Dermis blood vessel endothelial cell (primary cell): ENCODE measurements around the gene HYDIN. TPM values are rescaled to one million over a fixed set of nuclear protein-coding genes. Genes with fewer than 3 reads are reported as not detected.
"Not testable (repeated sequence)": the region's sequence is repeated elsewhere in the genome, so short reads cannot be mapped to it uniquely, and the experiment has no call there.

Source experiments
- DNase-seq: peaks from one replicate; pipeline ENCODE4 v3.0.0; 2010
- total RNA-seq: library from RNA; depleted of rRNA; stranded (reverse); fragments of >200 nt; gene quantifications from 2 replicates; pipeline ENCODE4 v1.2.3, GENCODE V29; 2014

HYDIN gene
- total RNA-seq, 1 donor from 2014 or later = 0.17 TPM

DNA sequence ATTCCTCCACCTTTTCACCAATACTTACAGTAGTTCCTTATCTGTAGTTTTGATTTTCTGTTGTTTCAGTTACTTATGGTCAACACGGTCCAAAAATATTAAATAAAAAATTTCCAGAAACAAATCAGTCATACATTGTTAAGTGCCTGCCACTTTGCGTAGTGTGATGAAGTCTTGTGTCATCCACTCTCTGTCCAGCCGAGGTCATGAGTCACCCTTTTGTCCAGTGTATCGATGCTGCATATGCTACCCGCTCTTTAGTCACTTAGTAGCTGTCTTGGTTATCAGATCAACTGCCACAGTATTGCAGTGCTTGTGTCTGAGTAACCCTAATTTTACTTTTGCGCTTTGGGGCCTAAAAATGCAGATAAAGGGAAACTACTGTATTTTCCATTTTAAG is 146.9 kb downstream of the HYDIN start:
- not testable (repeated sequence) for DNase-seq

DNA sequence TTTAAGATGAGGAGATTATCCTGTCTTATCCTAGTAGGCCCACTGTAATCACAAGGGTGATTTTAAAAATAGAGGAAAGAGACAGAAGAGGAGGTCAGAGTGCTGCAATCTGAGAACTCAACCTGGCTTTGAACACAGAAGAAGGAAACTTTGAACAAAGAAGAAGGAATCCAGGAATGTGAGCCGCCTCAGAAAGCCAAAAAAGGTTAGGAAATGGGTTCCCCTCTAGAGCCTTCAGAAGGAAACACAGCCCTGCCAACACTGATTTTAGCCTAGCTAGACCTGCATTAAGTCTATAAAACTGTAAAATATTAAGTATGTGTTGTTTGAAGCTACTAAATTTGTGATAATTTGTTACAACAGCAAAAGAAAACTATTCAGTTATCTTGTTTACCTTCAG is 149.7 kb downstream of the HYDIN start:
- not testable (repeated sequence) for DNase-seq

DNA sequence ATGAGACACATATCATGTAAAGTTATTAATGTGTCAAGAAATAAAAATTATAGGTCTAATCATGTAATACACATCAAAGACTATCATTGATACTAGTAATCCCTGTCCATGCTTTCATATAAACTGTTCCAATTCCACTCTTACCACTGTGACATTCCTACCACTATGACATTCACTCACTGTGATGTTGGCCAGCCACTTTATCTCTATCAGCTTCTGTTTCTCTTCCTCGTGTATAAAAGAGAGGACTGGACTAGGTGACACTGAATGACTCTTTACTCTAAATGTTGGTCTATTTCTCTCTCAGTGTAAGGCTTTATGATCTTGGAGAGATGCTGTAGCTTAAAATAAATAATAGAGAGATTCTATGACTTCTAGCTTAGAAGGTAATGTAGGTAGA is 150.3 kb downstream of the HYDIN start:
- DNase-seq = not testable (repeated sequence)

DNA sequence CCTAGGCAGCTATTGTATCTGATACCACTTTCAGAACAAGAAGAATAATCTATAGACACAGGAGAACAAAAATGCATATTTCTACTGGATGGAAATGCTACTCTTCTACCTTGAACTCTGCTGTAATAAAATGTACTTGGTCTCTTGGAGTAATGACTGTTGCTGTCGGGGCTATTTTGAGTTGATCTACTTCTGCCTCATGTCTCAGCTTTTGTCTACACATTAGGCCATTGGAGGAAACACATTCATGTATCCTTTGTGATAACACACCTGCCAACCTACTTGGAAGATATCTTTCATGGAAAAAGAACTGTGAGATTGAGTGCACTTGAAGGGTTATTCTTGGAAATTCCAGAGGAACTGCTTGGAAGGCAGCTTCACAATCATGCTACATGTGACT is 159.9 kb downstream of the HYDIN start:
- not testable (repeated sequence) for DNase-seq

DNA sequence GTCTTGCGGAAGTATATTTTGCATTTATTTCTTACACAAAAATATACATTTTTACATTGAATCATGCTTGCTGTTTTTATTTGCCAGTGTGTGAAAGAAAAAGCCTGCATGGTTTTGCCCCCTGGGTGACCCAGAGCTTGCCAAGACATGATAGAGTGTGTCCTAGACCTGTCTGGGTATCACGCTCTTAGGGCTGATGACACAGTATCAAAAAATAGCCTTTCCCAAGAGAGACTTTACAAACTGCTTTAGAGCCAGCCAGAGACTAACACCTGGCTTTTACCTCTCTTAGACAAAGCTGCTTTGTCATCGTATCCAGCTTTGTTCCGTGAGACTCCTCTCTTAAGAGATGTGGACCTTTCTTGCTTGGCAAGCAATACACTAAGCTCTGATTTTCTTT is 160.7 kb downstream of the HYDIN start:
- DNase-seq = not testable (repeated sequence)

DNA sequence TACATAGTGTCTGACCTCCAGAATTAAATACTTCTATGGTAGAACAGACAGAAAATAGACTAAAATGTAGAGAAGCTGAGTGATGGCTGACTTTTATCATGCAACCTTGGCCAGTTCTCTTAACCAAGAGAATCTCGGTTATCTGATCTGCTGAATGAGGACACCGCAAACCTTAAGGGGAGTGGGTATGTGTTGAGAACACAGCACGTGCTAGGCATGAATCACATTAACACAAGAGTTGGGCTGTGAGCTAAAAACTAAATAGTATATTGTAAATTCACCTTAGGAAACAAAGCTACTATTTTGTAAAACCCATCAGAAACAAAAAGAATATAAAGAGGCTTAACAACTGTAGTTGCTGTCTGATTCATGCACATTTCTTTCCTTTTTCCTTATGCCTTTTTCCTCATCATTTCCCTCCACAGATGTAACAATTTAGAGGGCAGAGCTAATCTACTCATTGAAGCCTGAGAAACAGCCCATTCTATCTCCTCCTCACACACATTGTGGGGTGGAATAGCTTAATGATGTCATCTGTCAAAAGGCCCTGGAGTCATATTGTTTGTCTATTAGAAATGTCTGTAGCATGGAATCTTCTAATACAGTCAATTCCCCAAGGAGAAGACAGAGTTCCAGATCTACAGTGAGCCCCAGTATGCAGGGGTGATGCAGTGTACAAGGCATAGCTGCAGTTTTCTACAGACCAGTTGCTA is 176.5 kb downstream of the HYDIN start:
- not testable (repeated sequence) for DNase-seq

DNA sequence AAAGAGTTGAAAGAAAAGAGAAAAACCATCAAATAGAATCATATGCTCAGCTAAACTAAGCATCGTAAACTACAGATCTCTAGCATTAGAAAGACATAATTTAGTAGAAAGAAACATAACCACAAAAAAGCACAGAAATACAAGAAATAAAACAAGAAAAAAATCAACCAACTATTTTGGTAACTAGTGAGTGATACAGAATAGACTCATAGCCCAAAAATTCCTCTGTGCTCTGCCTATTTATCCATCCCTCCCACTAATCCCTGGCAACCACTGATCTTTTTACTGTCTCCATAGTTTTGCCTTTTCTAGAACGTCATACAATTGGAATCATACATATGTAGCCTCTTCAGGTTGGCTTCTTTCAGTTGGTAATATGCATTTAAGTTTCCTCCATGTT is 180.2 kb downstream of the HYDIN start:
- DNase-seq = not testable (repeated sequence)

DNA sequence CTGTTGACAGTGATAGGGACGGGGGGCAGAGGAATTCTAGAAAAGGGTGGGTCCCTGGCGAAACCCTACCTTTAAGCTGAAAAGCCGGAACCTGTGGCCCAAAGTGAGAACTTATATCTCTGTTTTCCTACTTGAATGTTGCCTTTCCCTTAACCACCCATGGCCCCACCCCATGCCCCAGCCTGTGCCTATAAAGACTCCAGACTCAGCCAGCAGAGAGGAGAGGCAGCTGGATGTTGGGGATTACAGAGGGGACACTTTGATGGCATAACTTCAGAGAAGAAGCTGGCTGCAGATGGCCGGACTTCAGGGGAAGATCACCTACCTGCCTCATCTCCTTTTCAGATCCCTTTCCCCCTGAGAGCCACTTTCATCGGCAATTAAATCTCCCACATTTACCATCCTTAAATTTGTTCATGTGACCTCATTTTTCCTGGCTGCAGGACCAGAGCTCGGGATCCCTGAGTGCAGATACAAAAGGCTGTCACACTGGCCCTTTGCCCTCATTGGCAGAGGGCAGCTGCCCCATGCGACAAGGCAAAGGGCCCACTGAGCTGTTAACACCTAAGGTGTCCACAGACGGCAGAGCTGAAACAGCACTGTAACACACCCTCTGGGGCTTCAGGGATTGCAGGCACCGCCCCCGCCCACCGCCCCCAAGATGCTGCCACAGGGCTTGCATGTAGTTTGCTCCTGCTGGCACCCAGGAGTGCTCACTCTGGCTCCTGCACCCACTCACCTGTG is 191.0 kb downstream of the HYDIN start:
- DNase-seq = not testable (repeated sequence)

DNA sequence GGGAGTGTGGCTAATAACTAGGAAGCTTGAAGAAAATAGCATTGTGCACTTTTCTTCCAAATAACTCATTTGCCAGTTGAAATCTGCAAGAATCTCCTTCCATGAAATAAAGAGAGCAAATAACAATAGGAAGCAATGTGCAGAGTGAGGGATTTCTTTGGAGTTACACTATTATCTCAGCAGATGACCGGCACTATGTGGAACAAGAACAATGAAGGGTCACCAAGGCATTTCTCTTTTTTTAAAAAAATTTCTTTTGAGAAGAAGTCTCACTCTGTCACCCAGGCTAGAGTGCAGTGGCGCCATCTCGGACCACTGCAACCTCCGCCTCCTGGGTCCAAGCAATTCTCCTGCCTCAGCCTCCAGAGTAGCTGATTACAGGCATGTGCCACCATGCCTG is 192.1 kb downstream of the HYDIN start:
- not testable (repeated sequence) for DNase-seq

DNA sequence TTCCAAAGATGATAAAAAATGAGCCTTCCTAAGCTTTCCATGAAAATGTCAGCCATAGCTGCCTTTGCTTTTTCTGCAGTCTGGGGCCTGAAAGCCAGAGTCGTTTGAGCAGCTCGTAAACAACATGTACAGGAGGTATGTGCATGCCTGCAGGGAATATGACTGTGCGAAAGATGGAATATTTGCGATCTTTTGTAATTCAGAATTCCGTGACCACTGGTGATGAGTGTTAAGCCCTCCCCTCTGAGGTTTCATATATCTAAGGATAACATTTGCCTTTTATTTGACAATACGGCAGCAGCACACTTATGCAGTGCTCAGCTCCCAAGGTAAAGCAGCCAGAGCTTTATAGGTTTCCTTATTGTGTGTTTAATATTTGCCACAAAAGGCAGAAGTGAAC is 192.5 kb downstream of the HYDIN start:
- DNase-seq = not testable (repeated sequence)

DNA sequence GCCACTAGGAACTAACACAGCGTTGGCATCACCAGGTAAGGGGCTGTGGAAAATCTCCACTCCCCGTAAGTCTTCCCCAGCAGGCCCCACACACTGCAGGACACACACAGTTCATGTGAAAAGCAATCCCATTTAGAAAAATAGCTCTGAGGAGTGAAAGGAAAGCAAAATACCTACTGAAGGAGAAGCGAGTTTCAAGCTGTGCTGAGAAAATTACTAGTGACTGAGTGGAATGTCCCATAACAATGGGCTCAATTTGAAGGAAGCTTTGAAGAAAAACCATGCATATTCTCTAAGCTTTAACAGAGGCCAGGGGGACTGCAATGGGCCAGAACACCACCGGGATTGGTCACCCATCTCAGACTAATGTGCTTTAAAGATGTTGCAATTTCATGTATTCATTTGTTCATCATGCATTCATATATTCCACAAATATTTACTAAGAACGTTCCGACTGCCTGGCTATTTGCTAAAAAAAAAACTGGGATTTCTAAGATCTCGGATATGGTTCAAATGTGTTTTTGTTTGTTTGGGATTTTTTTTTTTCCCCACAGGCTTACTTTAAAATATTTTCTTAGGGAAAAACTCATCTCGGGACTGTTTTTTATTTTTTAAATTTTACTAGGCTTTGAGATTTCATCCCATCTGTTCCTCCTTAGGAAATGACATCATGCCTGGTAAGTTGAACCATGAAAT is 202.3 kb downstream of the HYDIN start:
- DNase-seq = not testable (repeated sequence)

DNA sequence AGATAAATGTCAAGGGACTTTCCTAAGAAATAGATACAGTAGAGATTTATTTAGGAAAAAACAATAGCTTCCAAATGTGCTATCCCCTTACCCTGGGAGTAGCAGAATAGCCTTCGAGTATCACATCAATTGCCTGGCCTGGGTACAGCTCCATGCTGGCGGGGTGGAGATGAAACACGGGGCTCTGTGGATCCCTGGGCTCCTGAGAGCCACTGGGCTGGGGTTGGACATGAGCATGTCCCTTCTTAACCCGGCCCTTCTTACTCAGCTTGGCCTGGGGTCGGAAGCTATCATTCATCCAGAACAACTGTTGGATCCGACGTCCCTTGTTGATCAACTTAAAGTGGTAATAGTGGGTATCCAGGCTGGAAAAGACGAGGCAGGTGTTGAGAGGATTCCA is 203.0 kb downstream of the HYDIN start:
- DNase-seq = not testable (repeated sequence)

DNA sequence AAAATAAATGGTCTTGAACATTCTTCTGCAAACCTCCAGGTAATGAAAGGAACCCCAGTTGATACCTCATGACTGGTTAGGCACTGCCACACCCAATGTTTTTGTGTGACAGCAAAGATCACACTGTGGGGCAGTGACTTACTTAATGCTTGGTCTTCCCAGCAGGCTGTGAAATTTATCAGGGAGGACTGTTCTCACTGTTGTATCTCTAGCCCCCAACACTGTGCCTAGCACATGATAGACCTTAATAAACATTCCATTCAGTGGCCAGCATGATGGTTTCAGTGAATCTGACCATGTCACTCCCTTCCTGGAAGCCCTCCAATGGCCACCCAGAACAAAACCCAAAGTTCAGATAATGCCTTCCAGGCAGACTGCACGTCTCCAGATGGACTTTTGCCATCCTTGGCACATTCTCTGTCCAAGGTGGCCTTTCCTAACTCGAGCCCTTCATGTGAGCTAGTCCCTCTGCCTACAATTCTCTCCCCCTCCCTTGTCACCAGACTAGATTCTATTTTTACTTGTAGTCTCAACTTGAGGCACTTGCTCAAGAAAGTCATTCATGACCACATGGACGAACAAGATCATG is 206.6 kb downstream of the HYDIN start:
- DNase-seq = not testable (repeated sequence)

DNA sequence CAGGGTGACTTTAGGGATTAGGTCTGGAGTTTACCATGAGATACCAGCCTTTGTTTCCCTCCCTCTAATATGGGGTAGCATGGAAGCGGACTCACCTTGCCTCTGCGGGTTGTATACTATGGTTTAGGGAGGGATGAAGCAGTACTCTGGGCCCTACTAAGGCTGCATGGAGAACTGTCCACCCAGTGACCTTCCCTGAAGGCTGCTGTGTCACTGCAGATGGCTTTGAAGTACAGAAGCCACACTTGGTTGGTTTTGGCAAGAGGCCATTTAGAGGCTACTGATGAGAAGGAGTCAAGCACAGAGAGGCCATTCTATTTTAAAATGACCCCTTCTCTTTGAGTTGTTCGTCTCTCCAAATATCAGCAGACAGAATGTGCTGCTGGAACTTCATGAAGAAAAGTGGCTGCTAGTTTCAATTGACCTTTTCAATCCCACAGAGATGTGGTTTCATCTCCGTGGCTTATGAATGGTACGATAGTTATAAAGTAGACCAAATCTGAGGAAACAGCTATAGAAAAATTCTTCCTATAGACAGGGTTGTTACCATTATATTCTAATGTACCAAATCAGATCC is 208.5 kb downstream of the HYDIN start:
- DNase-seq = not testable (repeated sequence)

DNA sequence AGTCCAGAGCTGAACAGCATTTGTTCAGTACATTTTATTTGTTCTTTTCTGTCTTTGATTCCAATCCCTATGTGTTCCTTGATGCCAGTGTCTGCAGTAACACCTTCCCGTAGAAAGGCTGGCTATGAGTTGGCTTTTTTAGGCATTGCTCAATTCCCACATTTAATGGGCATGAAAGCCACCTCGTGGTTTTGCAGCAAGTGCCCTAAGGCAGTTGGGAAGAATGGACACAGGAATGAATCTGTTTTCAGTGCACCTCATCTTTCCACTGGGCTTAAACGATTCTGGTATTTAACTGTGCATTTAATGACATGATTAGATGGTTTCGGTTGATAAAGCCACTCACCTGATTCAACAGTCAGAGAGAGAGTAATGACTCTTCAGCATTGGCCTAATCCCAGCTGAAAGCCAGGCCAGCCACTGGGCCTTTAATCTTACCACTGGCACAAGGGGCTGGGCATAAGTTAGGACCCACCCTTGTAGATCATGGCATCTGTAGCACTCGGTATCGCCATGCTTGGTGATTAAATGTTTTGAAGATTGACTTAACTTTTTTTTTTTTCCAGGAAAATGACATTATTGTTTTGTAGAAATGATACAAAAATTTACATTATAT is 211.3 kb downstream of the HYDIN start:
- not testable (repeated sequence) for DNase-seq

DNA sequence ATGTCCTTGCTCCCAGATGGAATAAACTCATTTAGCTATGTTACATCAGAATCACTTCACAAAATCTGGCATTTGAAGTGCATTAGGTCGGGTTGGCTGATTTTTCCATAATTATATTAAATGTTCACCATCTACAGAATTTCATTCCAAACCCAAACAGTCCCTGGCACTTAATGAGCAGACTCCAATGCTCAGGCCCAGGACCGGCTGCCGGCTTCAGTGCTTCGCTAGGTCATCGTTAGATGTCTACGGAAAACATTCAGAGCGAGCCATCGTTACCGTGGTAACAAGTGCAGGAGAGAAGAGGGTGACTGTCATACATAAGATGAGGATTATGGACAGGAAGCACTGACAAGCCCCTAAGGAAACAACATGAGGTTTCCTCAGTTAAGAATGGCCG is 215.1 kb downstream of the HYDIN start:
- DNase-seq = not testable (repeated sequence)

DNA sequence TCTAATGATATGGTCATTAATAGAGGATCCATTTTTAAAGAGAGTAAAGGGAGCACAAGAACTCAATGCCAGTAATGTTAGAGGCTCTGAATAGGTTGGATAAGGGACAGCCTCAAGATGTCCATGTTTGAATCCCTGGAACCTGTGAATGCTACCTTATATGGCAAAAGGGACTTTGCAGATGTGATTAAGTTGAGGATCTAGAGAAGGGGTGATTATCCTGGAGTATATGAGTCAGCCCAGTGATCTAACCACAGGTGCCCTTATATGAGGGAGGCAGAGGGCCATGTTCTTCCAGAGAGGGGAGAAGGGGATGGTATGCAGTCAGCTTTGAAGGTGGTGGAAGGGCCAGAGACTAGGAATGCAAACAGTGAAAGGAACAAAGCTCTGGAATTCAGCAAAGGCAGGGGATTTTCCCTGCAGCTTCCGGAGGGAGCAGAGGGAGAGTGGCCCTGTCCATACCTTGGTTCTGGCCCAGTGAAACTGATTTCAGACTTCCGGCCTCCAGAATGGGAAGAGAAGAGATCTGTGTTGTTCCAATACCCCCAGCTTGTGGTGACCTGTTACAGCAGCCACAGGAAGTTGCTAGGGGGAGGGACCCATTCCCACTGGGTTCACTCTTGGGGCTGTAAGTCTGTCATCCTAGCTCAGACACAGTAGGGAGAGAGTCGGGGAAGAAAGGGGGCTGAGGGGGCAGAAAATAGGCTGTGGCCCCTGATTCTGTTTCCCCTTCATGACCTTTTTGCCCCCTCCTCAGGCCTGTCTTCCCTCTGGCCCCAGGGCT is 220.9 kb downstream of the HYDIN start:
- not testable (repeated sequence) for DNase-seq

DNA sequence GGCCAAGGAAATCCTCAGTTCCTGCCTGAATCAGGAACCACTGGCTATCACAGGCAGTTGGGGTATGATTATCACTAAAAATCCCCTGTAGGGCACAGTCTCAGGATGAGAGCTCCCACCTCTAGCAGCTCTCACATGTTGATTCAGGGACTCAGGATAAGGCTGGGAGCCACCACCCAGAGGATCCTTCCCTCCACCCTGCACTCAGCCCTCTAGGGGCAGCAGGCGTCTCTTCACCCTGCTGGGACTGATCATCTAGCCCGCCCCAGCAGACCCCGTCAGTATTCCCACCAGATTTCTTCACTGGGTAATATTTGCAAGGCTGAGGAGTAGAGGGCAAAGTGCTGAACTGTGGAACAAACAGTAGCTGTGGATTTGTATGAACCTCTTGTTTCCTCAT is 224.0 kb downstream of the HYDIN start:
- DNase-seq = not testable (repeated sequence)

DNA sequence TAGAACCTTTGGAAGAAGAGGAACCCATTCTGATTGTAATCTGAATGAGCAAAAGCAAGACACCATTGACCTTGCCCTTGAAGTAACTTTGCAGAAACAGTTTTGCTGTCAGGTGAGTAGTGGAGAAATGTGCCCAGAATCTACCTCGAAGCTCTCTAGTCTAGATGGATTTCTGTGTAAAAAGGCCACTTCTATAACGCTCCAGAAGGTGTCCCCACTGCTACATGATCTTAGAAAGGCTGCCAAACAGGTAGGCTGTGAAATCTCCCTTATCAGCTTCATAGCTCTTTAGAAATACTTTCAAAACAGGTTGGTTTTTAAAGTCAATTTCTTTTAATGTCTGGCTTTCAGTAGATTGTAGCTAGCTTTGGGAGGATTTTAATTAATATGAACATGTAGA is 230.8 kb downstream of the HYDIN start:
- peak; percentile 51 for DNase-seq

DNA sequence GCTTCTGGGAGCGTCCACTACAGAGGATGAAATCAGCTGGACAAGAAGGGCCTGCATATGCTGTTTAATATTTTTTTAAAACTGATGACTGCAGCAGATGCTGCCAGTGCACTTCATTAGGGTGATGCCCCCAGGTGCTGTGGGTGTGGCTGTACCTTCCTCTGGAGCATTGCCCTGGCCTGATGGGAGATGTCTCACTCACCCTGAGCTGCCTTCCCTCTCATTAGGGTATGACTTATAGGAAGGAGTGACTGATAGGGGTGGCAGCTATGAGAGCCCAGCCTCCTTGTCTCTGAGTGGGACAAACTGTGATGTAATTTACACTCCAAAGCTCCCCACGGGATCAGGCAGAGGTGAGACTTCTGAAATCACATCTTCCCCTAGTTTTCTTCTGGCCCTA is 234.7 kb downstream of the HYDIN start:
- DNase-seq = not testable (repeated sequence)

DNA sequence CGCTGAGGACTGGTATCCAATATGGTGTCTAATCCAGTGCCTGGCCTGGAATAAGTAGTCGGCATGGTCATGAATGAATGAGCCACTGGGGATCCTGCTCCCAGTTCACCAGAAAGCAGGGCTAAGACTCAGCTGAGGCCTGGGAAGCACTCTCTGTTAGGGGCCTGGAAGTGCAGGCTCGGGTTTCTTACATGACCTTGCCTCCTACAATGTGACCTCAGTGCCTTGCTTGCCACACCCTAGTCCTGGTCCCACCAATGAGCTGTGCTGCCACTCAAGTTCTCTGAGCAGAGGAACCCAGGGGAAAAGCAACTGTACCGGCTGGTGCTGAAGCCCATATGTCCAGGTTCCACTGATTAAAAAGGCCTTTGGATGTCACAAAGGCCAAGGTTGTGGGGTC is 238.0 kb downstream of the HYDIN start:
- not testable (repeated sequence) for DNase-seq
